Stimulated activated naive CD8-positive, alpha-beta T cell treated with anti-CD3 and anti-CD28 coated beads, Interleukin-15, Interleukin-2, amounts not matched to agents 100 U/mL and 50 U/mL, for 24 hours (primary cell): ENCODE measurements around the gene NR3C1.
A peak's percentile ranks its signal among the peaks of the same experiment; 100 is the strongest.

Experiments
- ATAC-seq: fragments of 150-1000 bp; cut with Tn5 transposase; one replicate; pipeline ENCODE4 v1.10.0; 2021
- DNase-seq: peaks from one replicate; pipeline ENCODE4 v3.0.0; 2021

The NR3C1 gene

GRCh38 chr5:143398451-143399237 lies 4.8 kb downstream of the NR3C1 start:
- ATAC-seq: no peak
- no peak for DNase-seq

GRCh38 chr5:143398053-143398355 lies 5.5 kb downstream of the NR3C1 start:
- DNase-seq: no peak
- no peak for ATAC-seq

DNA sequence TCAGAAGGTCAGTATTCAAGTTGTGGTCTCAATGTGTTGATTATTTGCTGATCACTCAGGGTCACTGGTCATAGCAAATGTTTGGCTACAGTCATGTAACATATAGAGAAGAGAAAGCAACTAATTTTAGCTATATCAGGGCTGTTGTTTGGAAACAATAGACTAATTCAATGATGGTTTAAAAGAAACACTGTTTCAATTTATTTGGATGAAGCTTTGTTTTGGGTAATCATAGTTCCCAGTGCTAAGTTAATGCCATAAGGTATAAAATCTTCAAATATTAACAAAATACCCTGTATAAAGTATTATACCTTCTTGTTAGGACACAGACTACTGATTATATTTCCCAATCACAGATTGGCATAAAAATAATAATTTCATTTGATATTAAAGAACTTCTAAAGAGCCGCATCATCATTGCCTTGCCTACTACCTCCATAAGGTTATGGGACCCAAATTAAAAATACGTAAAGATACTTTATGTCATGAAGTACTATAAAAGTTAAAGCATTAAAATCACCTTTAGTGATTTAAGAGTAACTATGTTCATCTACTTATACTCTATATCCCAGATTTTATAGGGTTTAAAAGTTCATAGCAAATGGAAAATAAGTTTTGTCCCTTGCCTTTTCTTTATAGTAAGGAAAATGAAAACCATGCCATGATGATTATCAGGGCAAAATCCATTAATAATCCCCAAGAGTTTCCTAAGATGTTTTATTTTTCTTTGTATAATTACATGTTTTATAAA lies 6.0 kb downstream of the NR3C1 start:
- ATAC-seq (no peak), DNase-seq (no peak)

- ATAC-seq (no peak), DNase-seq (no peak)
These were observed 7.0 kb downstream of the NR3C1 start for GRCh38 chr5:143396353-143396940.

DNA sequence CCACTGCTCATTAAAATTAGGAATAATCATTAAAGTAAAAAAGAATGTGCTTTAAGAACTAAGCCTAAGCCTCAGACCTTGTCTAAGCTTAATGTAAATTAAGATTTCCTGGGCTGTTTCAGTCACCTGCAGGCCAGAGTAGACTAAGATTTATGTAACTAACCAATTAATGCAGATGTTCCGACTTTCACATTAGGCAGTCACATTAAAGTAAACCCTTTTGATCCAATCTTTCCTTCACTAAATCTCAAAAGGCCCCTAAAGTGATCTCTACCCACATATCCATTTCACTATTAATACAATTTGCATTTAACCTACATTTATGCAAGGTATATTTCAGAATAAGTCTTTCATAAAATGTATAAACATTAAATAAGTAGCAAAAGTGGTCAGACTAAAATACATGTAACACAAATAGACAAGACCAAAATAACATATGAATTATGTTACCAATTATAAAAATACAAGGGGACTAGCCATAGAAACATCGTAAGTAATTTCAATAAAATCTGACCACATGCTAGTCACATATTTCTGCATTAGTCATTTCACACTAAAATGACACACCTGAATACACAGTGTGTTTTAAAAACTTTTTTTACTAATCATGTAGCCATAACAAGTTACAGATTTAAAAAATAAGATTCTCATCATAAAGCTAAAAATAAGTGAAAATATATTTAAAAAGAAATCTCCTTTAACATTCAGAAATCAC lies 7.7 kb downstream of the NR3C1 start:
- DNase-seq (no peak), ATAC-seq (peak; percentile 69)

DNA sequence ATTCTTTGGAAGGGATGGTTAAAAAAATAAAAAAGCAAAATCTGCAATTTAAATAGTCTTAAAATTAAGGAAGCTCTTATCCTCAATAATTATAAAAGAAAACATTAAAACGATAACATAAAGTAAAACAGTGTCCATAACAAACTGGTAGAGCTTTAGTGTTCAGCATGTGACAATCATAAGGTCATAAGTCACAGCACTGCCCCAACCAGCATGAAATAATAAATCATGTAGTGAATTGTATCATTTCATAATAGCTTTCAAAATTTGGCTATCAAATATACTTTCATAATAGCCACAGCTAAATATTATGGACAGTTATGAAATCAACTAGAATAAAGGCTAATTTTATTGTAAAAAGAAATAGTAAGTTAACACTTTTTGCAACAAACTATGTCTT lies 10.0 kb downstream of the NR3C1 start:
- ATAC-seq (no peak), DNase-seq (no peak)

DNA sequence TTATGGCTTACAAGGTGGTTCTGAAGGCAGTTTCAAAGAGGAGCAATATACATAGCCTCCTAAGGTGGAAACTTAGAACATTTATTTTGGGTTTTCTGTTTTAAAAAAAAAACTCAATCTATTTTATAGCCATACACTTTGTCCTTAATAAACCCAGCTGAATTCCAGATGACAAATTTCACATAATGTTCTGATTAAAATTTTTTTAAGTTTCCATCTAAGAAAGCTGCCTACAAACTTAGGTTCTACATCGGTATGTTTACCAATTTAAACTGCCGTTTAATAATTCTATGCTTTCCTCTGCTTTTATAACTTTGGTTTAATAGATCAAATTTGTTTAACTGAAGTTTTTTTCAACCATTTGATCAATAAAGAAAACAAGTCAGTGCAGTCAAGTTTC lies 12.5 kb downstream of the NR3C1 start:
- no peak for ATAC-seq
- no peak for DNase-seq

- ATAC-seq (no peak), DNase-seq (no peak)
These were observed 13.2 kb downstream of the NR3C1 start for GRCh38 chr5:143390258-143390657.

DNA sequence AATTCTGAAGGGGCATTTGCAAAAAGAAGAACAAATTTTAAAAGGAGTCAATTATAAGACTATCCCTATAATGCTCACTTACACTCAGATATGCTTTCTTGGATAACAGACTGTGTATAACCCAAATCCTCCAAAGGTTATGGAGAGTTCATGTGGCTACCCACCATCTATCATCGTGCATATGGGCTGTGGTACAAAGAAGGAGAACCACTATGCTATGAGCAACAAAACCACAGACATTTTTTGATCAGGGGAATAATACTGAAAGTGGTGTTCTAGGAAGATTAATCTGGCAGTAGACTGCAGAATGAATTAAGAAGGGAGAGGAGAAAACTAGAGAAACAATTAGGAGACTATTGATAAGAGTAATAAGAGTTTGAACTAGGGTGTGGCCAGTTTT lies 16.8 kb downstream of the NR3C1 start:
- no peak for DNase-seq
- ATAC-seq: peak; percentile 94

GRCh38 chr5:143384865-143385657 lies 18.4 kb downstream of the NR3C1 start:
- no peak for ATAC-seq

DNA sequence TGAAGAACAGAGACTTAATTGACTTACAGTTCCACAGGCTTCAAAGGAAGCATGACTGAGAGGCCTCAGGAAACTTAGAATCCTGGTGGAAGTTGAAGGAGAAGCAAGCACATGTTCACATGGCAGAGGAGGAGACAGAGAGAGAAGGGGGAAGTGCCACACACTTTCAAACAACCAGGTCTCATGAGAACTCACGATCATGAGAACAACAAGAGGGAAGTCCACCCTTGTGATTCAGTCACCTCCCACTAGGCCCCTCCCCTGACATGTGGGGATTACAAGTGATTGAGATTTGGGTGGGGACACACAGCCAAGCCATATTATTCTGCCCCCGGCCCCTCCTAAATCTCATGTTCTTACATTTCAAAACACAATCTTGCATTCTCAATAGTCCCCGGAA lies 19.5 kb downstream of the NR3C1 start:
- ATAC-seq (no peak), DNase-seq (no peak)

More at GRCh38 chr5:143384865-143385657, 18.4 kb downstream of the NR3C1 start:
- DNase-seq: no peak

- ATAC-seq (no peak), DNase-seq (no peak)
These were observed 23.9 kb downstream of the NR3C1 start for GRCh38 chr5:143379606-143380005.

GRCh38 chr5:143376911-143377813 lies 26.3 kb downstream of the NR3C1 start:
- DNase-seq (no peak), ATAC-seq (no peak)

GRCh38 chr5:143376195-143376779 lies 27.2 kb downstream of the NR3C1 start:
- DNase-seq (no peak), ATAC-seq (no peak)

- peak; percentile 52 for ATAC-seq
- DNase-seq: no peak
These were observed 28.8 kb downstream of the NR3C1 start for GRCh38 chr5:143374496-143375217.

- no peak for ATAC-seq
These were observed 30.4 kb downstream of the NR3C1 start for GRCh38 chr5:143373076-143373475.

DNA sequence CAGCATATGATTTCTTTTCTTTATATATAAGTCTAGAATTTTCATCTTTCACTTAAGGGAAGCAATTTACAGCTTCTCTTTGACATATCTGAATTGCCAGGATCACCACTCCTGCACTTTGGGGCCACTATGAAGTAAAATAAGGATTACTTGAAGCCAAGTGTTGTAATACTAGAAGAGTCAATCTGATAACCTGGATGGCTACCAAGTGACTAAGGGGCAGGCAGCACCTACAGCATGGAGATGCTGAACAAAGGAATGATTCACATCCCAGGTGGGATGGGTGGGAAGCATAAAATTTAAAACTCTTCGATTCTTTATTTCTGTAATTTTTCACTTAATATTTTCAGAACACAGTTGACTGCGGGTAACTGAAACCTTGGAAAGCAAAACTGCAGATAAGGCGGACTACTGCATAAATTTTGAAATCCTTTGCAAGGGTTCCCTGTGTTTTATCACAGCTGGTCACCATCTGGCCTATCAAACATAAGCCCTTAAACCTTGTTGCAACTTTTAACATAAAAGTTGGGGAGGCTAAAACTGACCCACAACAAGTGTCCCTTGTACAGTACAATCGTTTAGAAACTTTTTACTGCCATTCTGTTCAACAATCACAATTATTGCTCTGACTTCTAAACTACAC lies 31.2 kb downstream of the NR3C1 start:
- DNase-seq: no peak
- no peak for ATAC-seq

More at GRCh38 chr5:143373076-143373475, 30.4 kb downstream of the NR3C1 start:
- DNase-seq: no peak

- no peak for ATAC-seq
These were observed 33.0 kb downstream of the NR3C1 start for GRCh38 chr5:143370440-143370839.

GRCh38 chr5:143364061-143364460 lies 39.4 kb downstream of the NR3C1 start:
- no peak for DNase-seq
- ATAC-seq: no peak

More at GRCh38 chr5:143370440-143370839, 33.0 kb downstream of the NR3C1 start:
- no peak for DNase-seq
